Neuronal stem cell (in vitro differentiated cells): ENCODE results near the gene CACNA1C.

Experiments used
- DNase-seq: peaks from one replicate; pipeline ENCODE4 v3.0.0-alpha.2; 2013; ENCODE audit warnings: low spot score
- H2AFZ ChIP-seq: one replicate; pipeline ENCODE4 v1.6.1; 2013; ENCODE audit warnings: mild to moderate bottlenecking, low read length, inconsistent platforms
- H2AK5ac ChIP-seq: 2 replicates; pipeline ENCODE4 v1.6.1; 2013; ENCODE audit warnings: low read depth, mild to moderate bottlenecking, inconsistent platforms, low read length, moderate library complexity, mixed read lengths
- H2BK120ac ChIP-seq: 2 replicates; pipeline ENCODE4 v1.6.1; 2013; ENCODE audit warnings: low read depth, mild to moderate bottlenecking, inconsistent platforms, low read length, moderate library complexity, mixed read lengths
- H2BK12ac ChIP-seq: one replicate; pipeline ENCODE4 v1.6.1; 2013; ENCODE audit warnings: low read length, inconsistent platforms
- H2BK15ac ChIP-seq: 2 replicates; pipeline ENCODE4 v1.6.1; 2013; ENCODE audit warnings: mild to moderate bottlenecking, low read length, inconsistent platforms, mixed read lengths
- H2BK5ac ChIP-seq: one replicate; pipeline ENCODE4 v1.6.1; 2013; ENCODE audit warnings: inconsistent platforms, mild to moderate bottlenecking, low read length, moderate library complexity
- H3K14ac ChIP-seq: one replicate; pipeline ENCODE4 v1.6.1; 2013; ENCODE audit warnings: low read length, inconsistent platforms
- H3K18ac ChIP-seq: 2 replicates; pipeline ENCODE4 v1.6.1; 2013; ENCODE audit warnings: low read length, inconsistent platforms
- H3K23ac ChIP-seq: 2 replicates; pipeline ENCODE4 v1.6.1; 2013; ENCODE audit warnings: low read depth, mild to moderate bottlenecking, mixed read lengths, low read length, inconsistent platforms; ENCODE audit not compliant: poor library complexity
- H3K27ac ChIP-seq: replicated peaks from 3 replicates; pipeline ENCODE4 v1.5.1; 2013; ENCODE audit warnings: low read length, inconsistent platforms
- H3K27me3 ChIP-seq, 3 experiments: 2 replicates each; pipeline ENCODE4 v1.6.1; 2013; ENCODE audit warnings: low read length in 3 of 3, mild to moderate bottlenecking in 2 of 3, inconsistent platforms in 1 of 3, low read depth in 1 of 3, mixed read lengths in 1 of 3, moderate library complexity in 1 of 3; ENCODE audit not compliant: control insufficient read depth in 3 of 3, insufficient read depth in 3 of 3
- H3K36me3 ChIP-seq, 2 donors: replicated peaks in 1 of 2; 2 replicates each; pipeline ENCODE4 v1.6.1; 2013; ENCODE audit warnings: low read length in 2 of 2; ENCODE audit not compliant: control insufficient read depth in 2 of 2, insufficient read depth in 2 of 2
- H3K4ac ChIP-seq: 2 replicates; pipeline ENCODE4 v1.6.1; 2013; ENCODE audit warnings: inconsistent platforms, mild to moderate bottlenecking, low read length, moderate library complexity
- H3K4me1 ChIP-seq, 2 donors: 1 replicate in 1 of 2; 2 replicates in 1 of 2; pipeline ENCODE4 v1.6.1; 2013; ENCODE audit warnings: low read length in 2 of 2, low read depth in 1 of 2; ENCODE audit not compliant: control insufficient read depth in 2 of 2, insufficient read depth in 1 of 2
- H3K4me2 ChIP-seq: one replicate; pipeline ENCODE4 v1.6.1; 2013; ENCODE audit warnings: mild to moderate bottlenecking, low read length, inconsistent platforms; ENCODE audit not compliant: insufficient read depth, poor library complexity, severe bottlenecking
- H3K4me3 ChIP-seq, 2 donors: 2 replicates each; pipeline ENCODE4 v1.5.1; 2013; ENCODE audit warnings: low read length in 2 of 2, mild to moderate bottlenecking in 2 of 2, inconsistent platforms in 1 of 2, moderate library complexity in 1 of 2
- H3K79me1 ChIP-seq: one replicate; pipeline ENCODE4 v1.6.1; 2013; ENCODE audit warnings: low read depth, mild to moderate bottlenecking, inconsistent platforms, low read length, moderate library complexity
- H3K9ac ChIP-seq: one replicate; pipeline ENCODE4 v1.6.1; 2013; ENCODE audit warnings: mild to moderate bottlenecking, low read depth, low read length, inconsistent platforms; ENCODE audit not compliant: poor library complexity
- H3K9me3 ChIP-seq, 2 donors: replicated peaks in 1 of 2; 2 replicates each; pipeline versions ENCODE3 to v1.6.1; 2013; ENCODE audit warnings: low read length in 2 of 2, mild to moderate bottlenecking in 2 of 2, inconsistent platforms in 1 of 2, low read depth in 1 of 2, mixed read lengths in 1 of 2, moderate library complexity in 1 of 2; ENCODE audit not compliant: control insufficient read depth in 2 of 2, insufficient read depth in 1 of 2
- H4K8ac ChIP-seq: one replicate; pipeline ENCODE4 v1.6.1; 2013; ENCODE audit warnings: low read depth, mild to moderate bottlenecking, inconsistent platforms, low read length, moderate library complexity
- H4K91ac ChIP-seq: one replicate; pipeline ENCODE4 v1.6.1; 2013; ENCODE audit warnings: low read length, low read depth, mild to moderate bottlenecking, inconsistent platforms; ENCODE audit not compliant: poor library complexity
- WGBS, 2 donors: extraction: QIAGEN DNeasy Blood & Tissue Kit; methylation state at CpG; one replicate each; pipeline ENCODE4 v1.1.7; 2013; ENCODE audit warnings: missing lambda C conversion rate in 2 of 2, mixed read lengths in 1 of 2; ENCODE audit not compliant: insufficient read length in 2 of 2, insufficient replicate concordance in 1 of 2; ENCODE audit errors: extremely low coverage in 2 of 2; 5-methylcytosine and 5-hydroxymethylcytosine counted together

Gene CACNA1C

GRCh38 chr12:2179058-2179457, 126.3 kb downstream of the CACNA1C start:
- H3K27me3 ChIP-seq = peaks cover 0 to 4% (median 0%) of the 10 kb centered on the region in 3 experiments
- no peak for DNase-seq
- no peak overlapping the region for H2BK5ac ChIP-seq
- no peaks in the 10 kb centered on the region for H3K36me3 ChIP-seq
- peaks cover 0 to 6% of the 10 kb centered on the region in 2 donors for H3K4me1 ChIP-seq
- H2BK15ac ChIP-seq = no peak overlapping the region
- no peak overlapping the region for H4K8ac ChIP-seq
- H3K79me1 ChIP-seq = no peaks in the 10 kb centered on the region
- WGBS, 2 donors = no CpG with 5 or more reads among the region's 2 CpGs
- H3K23ac ChIP-seq = no peak overlapping the region
- H2BK12ac ChIP-seq = no peak overlapping the region
- no peaks in the 10 kb centered on the region for H3K9me3 ChIP-seq
- H3K9ac ChIP-seq = no peak overlapping the region
- H3K4me2 ChIP-seq = no peak overlapping the region
- no peak overlapping the region for H3K27ac ChIP-seq
- H3K18ac ChIP-seq = no peak overlapping the region
- H3K4me3 ChIP-seq = no peak overlapping the region
- no peak overlapping the region for H2AFZ ChIP-seq
- no peak overlapping the region for H3K14ac ChIP-seq
- H4K91ac ChIP-seq = no peak overlapping the region
- H2BK120ac ChIP-seq = no peak overlapping the region
- no peak overlapping the region for H2AK5ac ChIP-seq
- H3K4ac ChIP-seq = no peak overlapping the region

- Histone ChIP-seq H3K27ac (no peak overlapping the region), H3K4me1 (peaks cover 0 to 10% of the 10 kb centered on the region in 2 donors), H3K23ac (no peak overlapping the region), H3K79me1 (no peaks in the 10 kb centered on the region), H3K4me3 (no peak overlapping the region), H3K18ac (no peak overlapping the region), H3K9ac (no peak overlapping the region), H2BK120ac (no peak overlapping the region), H2AK5ac (no peak overlapping the region), H2BK12ac (no peak overlapping the region), H4K8ac (no peak overlapping the region), H3K14ac (no peak overlapping the region), H2BK15ac (no peak overlapping the region), H2AFZ (no peak overlapping the region), H2BK5ac (no peak overlapping the region), H3K9me3 (no peaks in the 10 kb centered on the region), H3K36me3 (no peaks in the 10 kb centered on the region), H3K4ac (no peak overlapping the region), H3K4me2 (no peak overlapping the region), H4K91ac (no peak overlapping the region), H3K27me3 (peaks cover 0 to 4% (median 0%) of the 10 kb centered on the region in 3 experiments)
- DNase-seq = no peak
- WGBS, 2 donors = no CpG with 5 or more reads among the region's 9 CpGs
Observed at GRCh38 chr12:2179953-2180736, 127.4 kb downstream of the CACNA1C start.

- H3K4me3 ChIP-seq = no peak overlapping the region
- no peak overlapping the region for H3K4ac ChIP-seq
- no peak overlapping the region for H3K18ac ChIP-seq
- H4K8ac ChIP-seq = no peak overlapping the region
- H3K14ac ChIP-seq = no peak overlapping the region
- peaks cover 0 to 4% (median 0%) of the 10 kb centered on the region in 3 experiments for H3K27me3 ChIP-seq
- no peak overlapping the region for H2BK15ac ChIP-seq
- no peak overlapping the region for H3K27ac ChIP-seq
- no peak overlapping the region for H2BK120ac ChIP-seq
- H2AK5ac ChIP-seq = no peak overlapping the region
- no CpG with 5 or more reads among the region's 3 CpGs for WGBS, 2 donors
- H3K4me1 ChIP-seq = peaks cover 0 to 10% of the 10 kb centered on the region in 2 donors
- no peak overlapping the region for H3K23ac ChIP-seq
- no peak overlapping the region for H3K4me2 ChIP-seq
- H3K79me1 ChIP-seq = no peaks in the 10 kb centered on the region
- H3K9me3 ChIP-seq = no peaks in the 10 kb centered on the region
- no peak overlapping the region for H2AFZ ChIP-seq
- H3K36me3 ChIP-seq = no peaks in the 10 kb centered on the region
- no peak for DNase-seq
- H4K91ac ChIP-seq = no peak overlapping the region
- H2BK5ac ChIP-seq = no peak overlapping the region
- no peak overlapping the region for H3K9ac ChIP-seq
- H2BK12ac ChIP-seq = no peak overlapping the region
Observed at GRCh38 chr12:2180737-2181082, 127.9 kb downstream of the CACNA1C start.

GRCh38 chr12:2183556-2184541, 131.1 kb downstream of the CACNA1C start:
- Histone ChIP-seq H3K27me3 (peaks cover 0 to 4% (median 0%) of the 10 kb centered on the region in 3 experiments), H2BK12ac (no peak overlapping the region), H3K27ac (no peak overlapping the region), H3K36me3 (no peaks in the 10 kb centered on the region), H2BK120ac (no peak overlapping the region), H2BK15ac (no peak overlapping the region), H3K18ac (peak overlapping the region; percentile 55), H3K23ac (no peak overlapping the region), H3K4me2 (no peak overlapping the region), H3K9me3 (no peaks in the 10 kb centered on the region), H3K14ac (no peak overlapping the region), H4K8ac (no peak overlapping the region), H3K9ac (no peak overlapping the region), H4K91ac (no peak overlapping the region), H3K4me1 (peaks cover 0 to 10% of the 10 kb centered on the region in 2 donors), H2AK5ac (no peak overlapping the region), H2BK5ac (no peak overlapping the region), H2AFZ (no peak overlapping the region), H3K79me1 (no peaks in the 10 kb centered on the region), H3K4me3 (no peak overlapping the region), H3K4ac (no peak overlapping the region)
- no CpG with 5 or more reads among the region's 23 CpGs for WGBS, 2 donors
- peak; percentile 12 for DNase-seq
